Activated CD4-positive, alpha-beta T cell treated with anti-CD3 and anti-CD28 coated beads, Interleukin-2, amount 50 U/mL, for 48 hours (primary cell): ENCODE measurements around the gene TCF4.

Experiments used
- DNase-seq, 2 experiments: peaks; one replicate each; pipeline ENCODE4 v3.0.0-alpha.2; 2020

TCF4 gene

DNA sequence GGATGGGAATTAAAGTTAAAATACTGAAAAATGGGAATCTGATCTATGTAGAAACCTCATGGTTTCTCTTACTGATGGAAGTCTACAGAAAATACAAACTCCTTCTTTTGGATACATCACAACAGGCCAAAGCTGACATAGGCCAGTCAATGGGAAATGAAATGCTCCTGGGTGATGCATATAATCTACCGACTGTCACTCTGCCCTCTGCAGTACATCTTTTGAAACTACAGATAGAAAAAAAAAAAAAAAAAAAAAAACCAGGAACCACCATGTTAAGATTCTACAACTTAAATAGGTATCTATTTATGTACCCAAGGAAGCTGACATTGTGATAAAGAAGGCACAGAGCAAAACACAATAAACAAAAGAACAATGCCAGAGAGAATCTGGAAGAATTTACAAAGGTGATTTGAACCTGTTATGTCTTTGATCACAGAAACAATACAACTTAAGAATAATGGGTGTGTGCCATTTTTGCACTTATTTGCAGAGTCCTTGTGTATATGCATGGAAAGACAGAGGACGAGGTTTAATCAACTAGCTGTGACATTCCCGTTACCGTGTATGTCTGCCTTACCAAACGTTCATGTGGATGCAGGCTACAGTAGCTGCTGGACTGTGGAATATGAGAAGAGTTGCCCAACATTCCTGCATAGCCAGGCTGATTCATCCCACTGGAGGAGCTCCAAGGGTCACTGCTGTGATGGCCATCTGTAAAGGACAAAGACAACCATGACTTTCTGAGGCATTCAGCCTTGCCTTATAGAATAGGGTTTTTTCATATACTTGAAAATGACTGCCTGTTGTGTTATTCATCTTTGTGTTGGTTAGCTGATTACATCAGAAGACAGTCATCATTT is 312.7 kb downstream of the TCF4 start:
- no peak for DNase-seq

DNA sequence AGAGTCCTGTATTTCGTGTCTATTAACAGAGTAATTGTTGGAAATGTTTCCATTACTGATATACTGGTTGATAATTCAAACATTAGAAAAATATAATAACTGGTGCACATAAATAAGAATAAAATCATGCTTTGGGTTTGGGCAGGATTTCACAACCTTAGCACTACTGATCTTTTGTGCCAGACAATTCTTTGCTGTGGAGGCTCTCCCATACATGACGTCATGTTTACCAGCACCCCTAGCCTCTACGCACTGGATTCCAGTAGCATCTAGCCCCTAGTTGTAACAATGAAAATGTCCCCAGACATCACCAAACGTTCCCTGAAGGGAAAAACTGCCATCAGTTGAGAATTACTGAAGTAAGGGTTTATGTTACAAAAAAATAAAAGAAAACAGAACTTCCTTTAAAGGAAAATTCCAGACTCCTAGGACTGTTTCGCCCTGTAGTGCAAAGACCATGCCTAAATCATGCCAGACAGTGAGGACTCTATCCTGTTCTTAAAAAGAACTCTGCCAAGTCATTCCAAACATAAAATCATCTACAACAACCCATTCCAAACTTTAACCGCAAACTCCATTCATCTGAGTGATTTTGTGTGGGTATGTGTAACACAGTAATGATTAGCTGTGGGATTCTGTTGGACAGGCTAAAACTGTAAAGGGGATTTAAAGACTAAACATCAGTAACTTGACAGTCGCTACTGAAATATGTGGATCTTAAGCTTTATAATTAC is 315.3 kb downstream of the TCF4 start:
- no peak for DNase-seq

DNA sequence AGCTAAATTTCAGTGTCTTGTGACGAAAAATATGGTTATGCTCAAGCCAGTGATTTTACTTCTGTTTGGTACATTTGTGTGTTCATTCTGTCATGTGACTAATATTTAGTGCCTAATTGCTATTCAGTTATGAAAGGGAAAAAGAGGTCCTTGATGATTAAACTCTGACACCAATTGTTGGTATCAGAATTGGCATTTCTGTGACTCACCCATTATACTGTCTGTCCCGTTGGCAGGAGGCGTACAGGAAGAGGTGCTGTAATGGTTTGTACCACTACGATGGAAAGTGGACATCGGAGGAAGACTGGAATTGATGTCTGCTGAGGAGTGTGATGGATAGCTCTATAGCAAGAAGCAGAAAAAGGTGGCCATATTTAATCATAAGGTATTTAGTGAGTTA is 318.4 kb downstream of the TCF4 start:
- DNase-seq, result no peak

DNA sequence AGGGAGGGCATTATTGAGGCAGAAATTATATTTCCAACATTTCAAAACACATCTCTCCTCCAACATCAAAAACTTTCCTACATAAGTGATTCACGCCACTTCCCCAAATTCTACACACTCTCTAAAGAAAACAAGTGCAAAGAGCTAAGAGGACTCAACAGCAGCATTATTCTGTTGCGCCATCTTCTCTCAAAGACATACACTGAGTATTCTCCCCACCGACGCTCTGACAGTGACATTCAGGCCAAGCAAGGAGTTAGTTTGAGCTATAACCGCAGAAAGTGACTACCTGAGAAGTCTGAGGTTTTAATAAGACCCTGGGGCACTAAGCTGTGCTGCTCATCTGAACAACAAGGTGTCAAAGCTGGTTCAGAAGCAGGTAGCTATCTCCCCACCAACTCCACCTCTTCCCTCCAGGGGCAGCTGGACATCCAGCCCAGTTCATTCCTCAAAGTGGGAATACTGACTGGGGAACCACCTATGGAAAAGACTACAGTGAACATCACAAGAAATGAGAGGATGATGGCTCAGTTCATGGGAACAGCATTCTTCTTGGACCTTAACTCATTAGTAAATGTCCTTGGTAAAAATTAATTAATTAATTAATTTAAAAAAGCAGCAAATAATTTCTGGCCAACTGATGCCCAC is 319.2 kb downstream of the TCF4 start:
- no peak for DNase-seq

DNA sequence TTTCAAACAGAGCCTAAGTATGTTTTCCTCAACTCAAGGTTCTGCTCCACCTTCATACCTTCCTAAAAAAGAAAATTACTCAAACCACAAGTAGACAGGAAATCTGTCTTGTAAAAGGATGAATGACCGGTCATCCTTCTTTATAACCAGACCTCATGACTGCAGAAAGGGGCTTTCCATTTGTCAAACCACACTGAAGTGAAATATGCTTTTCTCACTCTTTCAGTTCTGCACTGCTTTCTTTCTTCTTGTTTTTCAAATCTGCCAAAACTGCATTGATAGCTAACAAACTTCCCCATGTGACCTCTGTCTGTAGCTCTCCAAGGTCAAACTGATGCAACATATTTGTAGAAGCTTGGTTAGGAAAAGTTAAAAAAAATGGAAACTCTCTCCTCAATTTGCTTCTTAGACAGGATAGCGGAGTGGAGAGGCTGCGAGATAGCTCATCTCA is 319.8 kb downstream of the TCF4 start:
- no peak for DNase-seq

DNA sequence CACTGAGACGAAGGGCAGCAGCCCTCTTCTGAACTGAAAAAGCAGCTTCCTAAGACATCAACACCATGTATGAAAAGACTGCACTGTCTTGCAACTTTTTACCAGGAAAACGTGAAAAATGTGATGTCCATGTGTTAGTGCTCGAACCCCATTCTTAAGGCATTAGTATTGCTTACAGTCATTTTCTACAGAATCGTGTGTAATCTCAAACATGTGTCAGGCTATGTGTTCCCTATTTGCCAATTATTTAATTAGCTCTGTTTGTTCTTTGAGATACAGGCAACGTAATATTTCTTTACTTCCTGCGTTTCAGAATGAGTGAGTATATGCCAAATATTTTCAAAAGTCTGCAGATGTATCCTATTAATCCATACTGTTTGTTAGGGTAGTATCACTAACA is 321.0 kb downstream of the TCF4 start:
- no peak for DNase-seq

DNA sequence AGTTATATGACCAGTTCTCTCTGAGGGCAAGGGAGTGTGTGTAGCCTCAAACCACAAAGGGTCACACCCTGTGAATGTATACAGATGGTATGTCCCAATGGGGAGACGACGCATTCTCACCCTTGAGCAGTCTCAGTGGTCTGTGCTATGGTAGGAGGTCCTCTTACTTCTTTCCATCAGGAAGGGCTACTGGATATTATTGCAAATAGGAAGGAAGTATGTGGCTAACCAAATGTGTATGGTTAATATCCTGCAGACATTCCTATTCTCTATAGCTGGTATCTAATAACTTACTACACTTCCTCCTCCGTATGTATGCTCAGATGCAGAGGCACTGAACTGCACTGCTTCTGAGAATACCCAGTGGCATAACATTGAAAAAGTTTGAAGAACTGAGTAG is 322.0 kb downstream of the TCF4 start:
- no peak for DNase-seq

DNA sequence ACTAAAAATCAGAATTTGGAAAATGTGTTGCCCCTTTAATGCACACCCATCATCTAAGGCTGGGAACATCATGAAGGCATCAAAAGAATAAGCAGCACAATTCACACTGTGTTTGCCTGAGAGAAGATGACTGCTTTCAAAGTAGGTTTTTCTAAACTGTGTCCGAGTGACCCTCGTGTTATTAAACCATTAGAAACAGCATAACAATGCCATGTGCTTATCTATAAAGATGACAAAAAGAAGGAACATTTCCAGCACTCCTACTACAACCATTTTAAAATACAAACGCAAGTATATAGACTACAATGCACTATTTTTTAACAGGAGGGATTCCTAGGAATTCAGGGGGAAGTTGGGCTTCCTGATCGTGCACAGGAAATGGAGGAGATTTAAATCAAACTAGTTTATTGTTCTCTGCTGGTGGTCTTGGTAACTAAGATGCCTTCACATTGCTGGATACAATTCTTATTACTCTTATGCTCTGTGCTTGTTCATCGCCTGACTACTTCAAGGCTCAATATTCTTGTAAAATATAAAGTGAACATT is 322.8 kb downstream of the TCF4 start:
- no peak for DNase-seq

DNA sequence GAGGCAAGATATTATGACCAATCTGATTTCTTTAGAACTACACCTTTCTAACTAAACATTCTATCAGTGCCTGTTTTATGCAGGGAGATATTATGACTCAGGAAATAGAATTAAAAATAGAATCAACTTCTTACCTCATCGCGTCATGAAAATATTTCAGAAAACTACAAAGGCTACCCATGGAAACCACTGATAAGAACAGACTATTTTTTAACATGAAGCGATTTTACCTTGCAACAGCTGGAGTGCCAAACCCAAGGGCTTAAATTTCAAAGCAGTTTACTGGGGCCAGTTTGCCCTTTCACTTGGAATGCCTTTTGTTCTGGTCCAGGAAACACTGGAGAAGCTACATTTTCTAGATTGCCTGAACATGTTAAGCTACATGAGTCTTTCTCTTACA is 323.9 kb downstream of the TCF4 start:
- no peak for DNase-seq

DNA sequence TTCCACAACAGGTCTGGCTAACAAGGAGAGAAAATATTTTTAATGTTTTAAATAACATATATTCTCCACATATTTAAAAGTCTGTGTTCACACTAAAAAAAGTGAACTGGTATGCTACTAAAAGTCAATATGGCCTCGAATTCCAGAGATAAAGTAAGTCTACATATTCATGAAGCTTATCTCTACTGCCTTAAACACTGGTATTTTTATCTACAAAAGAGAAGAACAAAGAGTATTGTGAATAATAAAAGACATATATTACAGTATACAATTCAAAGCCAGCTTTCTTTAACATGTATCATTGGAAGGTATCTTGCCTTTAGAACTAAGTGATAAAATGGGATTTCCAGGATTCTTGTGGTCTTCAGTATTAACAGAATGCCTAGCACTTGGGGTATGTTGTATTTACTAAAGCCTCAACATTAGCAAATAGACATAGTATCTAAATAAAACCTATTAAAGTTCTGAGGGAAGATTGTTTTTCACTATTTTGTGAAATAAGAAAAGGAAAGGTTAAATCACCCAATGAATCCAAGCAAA is 325.9 kb downstream of the TCF4 start:
- no peak for DNase-seq

DNA sequence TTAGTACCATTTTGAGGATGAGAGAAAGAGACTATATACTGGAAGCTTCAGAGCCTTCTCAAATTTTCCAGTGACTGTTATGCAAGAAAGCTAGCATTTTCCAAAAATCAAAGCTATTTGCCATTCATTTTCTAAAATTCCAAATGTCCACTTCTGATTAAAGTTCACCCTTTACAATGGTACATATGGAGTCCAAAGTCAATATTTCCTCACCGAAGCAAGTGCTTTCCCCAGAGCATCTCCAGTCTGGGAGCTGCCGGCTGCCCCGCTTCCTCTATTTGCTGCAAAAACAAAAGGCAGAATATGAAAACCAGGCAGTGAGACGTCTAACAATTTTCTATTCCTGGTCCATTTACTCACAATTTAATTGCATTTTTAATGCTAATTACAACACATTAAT is 326.7 kb downstream of the TCF4 start:
- no peak for DNase-seq

DNA sequence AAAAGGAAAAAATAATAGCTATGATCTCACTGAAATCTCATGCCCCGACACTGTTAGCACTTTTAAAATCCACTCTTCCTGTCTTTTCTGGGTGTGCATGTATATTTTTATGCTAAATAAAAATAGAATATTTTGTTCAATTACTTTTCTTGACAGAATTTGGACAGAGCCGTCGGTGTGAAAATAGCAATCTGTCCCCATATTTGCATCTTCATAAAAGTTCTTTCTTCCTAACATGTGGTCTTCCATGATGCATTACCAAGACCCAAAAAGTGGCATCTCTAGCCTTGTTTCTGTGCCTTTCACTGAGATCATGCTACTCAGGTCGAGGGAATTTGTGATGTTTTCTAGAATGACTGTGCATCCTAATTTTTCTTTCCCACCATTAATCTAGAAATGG is 329.9 kb downstream of the TCF4 start:
- DNase-seq, result no peak

DNA sequence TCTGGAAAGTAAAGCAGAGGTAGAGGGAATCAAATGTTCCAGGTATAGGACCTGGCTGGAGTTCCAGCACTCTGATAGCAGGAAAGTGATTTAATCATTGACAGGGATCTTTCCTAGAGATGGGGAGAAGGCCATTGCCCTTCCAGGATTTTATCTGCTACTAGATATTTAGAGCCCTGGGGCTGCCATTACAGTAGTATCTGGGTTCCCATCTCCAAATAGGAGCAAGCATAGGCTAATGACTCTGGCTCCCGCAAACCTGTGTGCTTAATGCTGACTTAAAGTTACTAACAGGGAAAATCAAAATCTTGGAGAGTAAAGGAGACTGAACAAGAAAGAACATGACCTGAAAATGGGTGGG is 331.1 kb downstream of the TCF4 start:
- no peak for DNase-seq

DNA sequence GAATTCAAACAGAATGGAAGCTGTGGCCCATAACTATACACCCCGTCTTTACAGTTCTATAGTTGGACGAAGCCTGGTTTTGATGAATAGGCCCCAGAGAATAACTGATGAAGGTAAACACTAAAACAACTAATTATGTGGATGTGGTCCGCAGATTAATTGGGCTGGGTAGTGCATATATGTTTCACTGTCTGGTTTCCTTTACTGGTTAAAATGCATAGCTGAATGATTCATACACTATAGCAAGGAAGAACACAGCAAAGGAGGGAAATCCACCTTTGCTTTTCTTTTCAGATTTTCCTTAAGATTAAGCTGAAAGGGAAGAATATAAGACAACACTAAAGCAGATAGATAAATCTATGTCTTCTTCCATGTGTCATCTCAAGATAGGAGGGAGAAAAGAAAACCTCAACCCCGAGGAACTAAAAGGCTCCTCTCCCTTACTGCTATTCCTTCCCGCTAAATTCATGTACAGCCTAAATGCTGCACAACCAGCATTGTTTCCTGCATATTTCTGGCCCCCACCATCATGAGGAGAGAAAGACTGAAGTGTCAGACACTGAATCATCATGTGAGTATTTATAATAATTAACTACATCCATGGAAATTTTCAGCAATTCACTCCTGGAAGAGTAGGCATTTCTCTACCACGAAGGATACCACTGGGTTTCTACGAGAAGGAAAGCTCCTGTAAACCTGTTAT is 331.6 kb downstream of the TCF4 start:
- no peak for DNase-seq

DNA sequence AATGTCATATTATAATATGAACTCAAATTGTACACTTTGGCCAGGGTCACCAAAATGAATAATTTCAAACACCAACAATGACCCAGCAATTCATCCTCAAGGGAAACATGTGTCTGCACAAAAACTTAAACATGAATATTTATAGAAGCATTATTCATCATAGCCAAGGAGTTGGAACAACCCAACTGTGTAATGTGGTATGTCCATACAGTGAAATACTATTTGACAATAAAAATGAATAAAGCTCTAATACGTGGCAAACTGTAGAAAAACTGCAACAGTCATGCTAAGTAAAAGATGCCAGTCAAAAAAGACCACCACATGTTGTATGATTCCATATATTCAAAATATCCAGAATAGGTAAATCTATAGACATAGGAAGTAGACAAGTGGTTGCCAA is 334.2 kb downstream of the TCF4 start:
- no peak for DNase-seq

DNA sequence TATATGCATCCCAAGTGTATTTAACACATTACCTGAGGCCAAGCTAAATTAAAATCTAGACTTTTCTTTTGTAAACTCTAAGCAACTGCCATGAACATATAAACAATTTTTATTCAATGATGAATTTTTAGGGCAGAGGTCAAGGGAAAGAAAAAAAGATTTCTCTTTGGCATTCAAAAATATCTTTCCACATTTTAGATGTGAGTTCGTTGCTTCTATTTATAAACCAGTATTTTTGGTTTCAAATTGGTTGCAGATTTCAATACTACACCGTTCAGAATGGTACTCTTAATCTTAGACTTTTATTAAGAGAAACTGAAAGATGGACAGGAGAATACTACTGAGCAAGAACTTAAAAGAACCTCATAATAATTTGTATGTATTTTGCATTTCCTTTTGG is 335.1 kb downstream of the TCF4 start:
- DNase-seq, result no peak

DNA sequence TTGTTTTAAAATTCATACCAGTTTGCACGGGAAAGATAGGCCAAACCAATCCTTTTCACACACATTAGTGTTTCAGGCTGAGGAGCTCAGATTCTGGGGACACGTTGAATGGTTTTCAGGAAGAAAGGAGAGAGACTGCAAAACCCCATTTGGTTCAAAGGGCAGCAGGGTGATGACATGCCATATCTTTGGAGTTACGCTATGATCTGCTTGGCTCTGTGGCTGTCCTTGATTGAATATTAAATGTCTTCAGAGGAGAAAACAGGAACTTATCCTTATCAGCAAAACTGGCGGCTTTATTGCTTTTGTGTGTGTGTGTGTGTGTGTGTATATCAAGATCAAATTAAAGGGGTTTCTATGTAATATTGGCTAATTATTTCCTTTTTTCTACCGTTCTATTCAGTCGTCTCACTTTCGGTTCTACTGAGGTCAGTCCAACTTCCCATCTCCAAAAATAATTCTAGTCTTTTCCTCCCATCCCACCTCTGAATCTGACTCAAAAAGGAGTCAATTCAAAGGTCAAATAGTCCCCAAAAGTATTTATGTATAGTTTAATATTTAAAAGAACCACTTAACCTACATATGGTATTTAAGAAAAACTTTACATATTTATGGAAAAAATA is 335.8 kb downstream of the TCF4 start:
- DNase-seq, result no peak

DNA sequence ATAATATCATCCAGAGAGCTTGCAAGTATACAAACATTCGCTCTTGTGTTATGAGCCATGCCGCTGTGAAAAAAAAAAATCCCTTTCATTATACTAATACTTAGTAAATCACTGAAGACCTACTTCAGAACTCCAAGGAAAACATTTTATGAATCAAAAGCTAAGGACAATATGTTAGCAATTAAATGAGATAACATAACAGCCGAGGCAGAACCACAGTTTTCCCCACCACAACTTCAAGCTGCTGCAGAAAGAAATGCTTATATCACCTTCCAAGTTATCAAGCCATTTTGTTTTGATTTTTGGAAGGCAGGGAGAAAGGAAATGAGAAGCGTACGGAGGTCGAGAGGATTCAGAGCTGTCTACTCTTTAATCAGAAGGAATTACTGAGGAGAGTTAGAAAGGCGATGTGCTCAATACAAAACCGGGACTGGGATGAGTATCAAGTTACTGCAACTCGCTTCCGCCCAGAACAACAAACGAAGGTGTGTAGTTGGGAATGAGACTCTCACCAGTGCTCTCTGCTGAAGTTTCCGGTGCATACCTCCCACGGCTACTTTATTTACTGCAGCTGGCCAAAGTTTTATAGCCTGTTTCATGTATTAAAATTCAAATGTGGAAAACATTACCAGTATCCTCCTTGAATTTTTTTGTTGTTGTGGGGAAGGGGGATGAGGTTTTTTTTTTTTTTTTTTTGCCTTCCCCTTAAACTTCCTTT is 336.6 kb downstream of the TCF4 start:
- DNase-seq, result no peak

DNA sequence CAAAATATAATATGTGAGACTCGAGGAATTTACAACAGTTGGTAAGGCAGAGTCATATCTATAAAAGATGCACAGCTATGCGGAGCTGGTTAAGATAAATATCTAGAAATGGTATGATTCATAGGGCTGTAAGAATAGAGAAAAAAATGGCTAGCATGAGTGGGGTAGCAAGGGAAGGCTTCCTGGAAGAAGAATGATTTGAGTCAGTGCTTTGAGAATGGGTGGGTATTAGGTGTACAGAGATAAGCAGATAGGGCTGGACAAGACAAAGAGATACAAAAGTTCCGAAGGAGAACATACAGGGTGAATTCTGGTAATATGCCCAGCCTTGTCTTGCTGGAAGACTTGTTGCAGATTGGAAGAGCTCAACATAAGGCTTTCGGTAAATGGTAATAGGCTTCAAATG is 337.2 kb downstream of the TCF4 start:
- no peak for DNase-seq

DNA sequence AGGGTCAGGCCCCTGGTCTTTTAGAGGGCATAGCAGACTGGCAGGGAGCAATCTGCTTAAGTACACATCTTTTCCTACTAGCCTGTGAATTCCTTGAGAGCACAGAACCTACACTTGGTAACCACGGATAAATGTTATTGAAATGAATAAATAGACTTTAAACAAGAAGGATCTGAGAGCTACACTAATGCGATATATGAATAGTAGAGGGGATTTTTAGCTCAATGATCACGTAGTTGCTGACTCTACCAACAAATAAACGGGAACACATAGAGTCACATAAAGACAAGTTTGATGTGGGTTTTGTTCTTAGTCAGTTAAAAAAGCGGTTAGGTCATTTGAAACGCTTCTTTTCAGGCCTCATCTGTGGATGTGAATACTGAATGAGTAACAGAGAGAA is 338.4 kb downstream of the TCF4 start:
- DNase-seq, result no peak

DNA sequence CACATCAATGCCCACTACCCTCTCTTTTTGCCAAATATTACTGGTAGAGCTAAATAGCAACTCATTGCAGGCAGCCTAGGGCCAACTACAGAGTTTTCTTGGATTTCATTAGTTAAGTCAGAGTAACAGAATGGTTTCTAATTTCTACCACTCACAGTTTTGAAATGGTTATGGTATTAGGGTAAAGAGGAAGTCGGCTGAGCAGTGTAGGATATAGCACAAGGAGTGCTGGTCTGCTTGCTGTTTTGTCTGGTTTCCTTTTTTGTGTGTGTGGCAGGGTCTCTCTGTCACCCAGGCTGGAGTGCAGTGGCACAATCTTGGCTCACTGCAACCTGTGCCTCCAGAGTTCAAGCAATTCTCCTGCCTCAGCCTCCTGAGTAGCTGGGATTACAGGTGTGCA is 339.5 kb downstream of the TCF4 start:
- no peak for DNase-seq

DNA sequence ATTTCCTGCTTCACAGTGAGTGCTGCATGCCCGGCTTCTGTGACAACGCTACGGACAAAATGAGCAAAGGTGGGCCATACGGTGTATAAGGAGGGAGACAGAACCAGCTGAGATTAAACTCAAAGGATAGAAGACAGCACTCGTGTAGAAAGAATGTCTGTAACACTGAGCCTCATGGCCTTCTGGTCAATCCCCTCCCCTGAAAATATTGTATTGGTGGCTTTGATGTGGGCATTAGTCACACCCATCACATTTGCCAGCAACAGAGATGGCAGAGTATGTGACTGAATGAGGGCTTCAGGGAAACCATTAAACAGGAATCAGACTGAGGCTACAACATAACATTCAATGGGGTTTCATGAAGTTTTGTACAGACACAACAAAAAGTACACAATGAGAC is 341.0 kb downstream of the TCF4 start:
- no peak for DNase-seq
